ENCODE data around the gene PDE4D.

The PDE4D gene

DNA sequence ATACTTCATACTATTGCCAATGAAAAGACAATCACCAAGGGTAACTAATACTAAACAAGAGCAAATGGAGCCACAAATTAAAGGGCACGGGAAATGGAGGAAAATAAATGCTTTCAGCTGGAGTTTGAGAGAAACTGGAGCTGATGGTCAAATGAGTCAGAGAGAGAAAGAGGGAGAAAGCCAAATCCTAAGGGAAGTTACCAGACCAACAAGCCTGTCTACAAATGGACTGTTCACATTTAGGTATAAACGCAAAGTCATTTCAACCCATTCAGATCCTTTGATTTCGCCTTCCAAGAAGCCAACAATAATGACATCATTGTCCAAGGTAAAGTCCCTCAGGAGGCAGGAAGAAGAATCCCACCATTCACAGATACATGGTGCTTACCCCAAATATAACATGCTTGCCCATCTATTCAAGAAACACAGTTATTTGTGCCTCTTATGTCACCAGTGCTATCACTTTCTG is 958.9 kb downstream of the PDE4D start:
- no peak for FAIRE-seq

DNA sequence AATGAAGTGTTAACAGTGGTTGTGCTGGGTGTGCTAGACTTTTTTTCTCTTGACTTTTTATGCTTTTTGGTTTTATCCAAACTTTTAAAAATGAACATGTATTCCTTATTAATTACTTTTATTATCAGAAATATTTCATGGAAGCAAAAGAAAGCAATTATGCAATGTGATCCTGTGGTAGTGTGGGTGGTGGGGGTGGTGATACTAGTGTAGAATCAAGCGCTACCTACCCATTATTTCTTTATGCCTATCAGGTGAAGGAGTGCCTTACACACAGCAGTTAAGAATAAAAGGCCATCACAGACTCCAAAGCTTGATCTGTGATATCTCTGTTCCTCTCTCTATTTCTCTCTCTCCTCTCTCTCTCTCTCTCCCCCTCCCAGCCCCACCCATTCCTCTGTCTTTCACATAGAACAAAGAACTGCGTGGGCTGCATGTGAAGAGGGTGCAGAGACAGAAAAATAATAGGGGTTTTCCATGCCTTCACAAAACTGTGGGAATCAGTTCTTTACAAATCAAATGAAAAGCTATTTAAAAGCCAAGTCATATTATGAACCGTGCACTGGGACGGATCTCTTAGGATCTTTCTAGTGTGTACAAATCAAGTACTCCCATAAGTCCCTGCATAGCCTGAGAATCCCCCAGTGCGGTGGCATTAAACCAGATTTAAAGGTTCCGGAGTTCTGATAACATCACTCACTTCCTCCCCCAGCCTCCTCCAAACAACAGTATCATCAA is 959.5 kb downstream of the PDE4D start:
- no peak for FAIRE-seq

DNA sequence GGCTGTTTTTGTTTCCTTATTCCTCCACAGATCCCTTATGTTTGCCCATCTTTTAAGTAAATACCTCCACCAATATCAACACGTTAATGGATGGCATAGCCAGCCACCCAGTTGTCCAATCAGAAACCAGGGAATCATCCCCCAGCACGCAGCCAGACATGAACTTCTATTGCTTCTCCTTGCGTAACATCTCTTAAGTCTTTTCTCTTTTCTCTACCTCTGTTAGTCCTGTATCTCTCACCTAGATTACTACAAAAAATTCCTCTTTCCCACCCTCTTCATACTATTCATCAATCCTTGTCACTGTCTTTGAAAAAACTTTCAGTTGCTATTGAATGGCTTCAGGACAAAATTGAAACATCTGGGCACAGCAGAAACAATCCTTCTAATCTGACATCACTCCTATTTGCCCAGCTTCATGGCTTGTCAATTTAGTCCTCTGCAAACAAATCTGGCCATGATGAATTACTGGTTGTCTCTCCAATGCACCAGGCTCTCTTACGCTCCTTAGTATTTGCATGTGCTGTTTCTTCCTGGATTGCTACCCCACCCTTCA is 961.4 kb downstream of the PDE4D start:
- no peak for FAIRE-seq

DNA sequence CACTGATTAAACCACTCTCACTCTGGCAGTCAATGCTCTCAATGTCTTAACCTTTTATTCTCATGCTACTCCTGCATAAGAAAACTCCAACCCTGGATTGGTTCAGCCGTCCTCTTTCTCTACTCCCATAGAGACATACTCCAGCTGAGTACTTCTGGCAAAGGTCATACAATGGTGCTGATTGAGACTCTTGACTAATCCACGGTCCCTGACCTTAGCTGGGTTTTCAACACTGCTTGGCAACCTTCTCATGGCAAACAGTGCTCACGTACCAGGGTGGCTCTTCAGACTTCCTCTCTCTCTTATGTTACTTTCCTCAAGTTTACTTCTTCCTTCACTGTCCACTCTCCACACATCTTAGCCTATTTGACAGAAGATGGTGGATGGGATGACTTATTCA is 963.0 kb downstream of the PDE4D start:
- FAIRE-seq = no peak

DNA sequence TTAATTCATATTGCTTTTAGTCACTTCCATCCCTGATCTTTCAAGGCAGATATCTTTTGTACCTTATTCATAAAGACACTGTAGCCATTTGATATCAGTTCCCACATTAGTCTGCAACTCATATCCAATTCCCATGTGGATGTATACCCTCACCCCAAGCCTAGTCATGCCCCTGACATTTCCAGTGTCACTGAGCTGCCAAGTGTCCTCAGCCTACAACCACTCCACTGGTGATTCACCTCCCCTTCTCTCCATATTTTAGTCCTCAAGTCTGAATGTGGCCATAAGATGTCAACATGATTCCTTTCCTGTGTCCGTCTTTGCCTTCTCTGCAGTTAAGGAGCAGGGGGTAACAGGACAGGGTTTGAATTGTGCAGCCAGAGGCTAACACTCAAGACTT is 963.8 kb downstream of the PDE4D start:
- FAIRE-seq = no peak

DNA sequence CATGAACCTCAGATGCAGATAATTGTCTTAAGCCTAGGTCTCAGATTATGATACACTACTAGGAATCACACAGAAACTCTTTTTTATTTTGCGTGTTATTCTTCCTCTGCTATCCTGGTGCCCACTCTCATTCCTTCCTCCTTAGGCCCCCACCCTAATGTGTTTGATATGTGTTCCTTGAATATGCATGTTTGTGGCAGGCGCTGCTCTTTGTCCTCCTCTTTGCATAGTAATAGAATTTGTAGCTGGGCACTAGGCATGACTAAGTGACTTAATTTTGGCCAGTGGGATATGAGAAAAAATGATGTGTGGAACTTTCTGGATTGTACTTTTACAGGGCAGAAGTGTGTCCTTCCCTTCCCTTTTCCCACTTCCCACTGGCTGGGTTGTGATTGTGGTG is 965.6 kb downstream of the PDE4D start:
- FAIRE-seq = no peak

DNA sequence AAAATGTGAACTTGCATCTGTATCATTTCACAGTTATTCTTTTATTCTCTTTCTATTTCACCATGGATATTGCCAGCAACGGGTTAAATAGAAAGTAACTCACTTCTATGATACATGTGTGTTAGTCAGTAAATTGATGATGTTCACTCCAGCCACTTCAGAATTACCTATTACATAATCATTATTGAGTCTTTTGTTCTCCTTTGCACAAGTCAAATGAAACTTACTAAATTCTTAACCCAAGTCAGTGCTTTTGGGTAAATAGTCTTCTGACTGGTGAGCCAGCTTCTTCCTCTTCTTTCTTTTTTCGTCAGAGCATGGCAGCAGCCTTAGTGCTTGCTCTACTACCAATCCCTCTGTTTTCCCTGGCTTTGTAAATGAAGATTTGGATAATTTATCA is 966.3 kb downstream of the PDE4D start:
- FAIRE-seq = no peak

DNA sequence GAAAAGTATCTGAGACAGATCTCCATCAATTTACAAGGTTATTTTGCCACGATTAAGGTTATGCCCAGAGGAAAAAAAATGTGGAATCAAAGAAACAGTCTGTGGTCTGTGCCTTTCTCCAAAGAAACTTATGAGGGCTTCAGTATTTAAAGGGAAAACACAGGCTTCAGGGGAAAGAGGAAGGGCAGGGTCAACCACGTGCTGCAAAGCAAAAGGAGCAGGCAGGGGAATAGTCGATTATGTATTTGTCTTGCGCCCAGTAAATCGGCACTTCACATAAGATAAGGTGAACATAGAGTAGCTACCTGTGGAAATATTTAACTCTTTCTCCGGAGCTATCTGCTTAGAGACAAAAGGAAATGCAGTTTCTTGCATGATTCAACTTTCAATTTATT is 967.0 kb downstream of the PDE4D start:
- no peak for FAIRE-seq

DNA sequence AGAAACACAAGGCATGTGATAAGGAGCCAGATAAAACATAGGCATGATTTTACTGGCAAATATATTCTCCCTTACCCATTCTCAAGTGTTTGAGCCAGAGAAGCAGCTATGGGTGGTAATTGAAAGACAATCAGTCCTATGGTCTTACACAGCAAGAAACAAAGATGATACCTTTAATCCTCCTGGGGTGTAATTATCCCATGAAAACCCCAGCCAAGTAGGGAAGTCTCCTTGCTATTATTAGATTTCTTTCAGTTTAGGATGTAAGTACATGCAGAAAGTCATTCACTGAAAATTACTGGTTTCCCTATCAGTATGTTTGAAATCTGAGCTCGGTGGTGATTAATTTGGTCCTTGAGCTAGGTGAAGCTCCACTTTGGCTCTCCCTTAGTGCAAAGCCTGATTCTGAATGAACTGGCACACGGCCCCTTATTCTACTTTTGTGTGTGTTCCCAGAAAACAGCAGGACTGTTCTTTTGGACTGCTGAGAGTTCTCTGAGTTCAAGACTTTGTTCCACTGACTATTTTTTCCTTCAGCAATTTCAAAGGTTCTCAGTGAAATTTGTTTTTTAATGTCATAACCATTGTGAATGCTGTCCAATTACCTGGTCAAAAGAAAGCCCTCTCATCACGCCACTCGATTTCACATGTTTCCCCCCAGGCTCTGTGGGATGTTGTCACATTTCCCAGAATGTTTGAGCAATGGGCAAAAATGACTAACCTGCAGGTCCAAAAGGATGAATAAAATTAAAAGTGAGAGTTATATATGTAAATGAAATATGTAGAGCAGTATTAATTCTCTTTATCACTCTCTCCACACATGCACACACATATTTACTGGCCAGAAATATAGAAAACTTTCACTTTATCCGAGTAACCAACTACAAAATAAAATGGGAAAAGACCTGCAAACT is 967.6 kb downstream of the PDE4D start:
- no peak for FAIRE-seq

DNA sequence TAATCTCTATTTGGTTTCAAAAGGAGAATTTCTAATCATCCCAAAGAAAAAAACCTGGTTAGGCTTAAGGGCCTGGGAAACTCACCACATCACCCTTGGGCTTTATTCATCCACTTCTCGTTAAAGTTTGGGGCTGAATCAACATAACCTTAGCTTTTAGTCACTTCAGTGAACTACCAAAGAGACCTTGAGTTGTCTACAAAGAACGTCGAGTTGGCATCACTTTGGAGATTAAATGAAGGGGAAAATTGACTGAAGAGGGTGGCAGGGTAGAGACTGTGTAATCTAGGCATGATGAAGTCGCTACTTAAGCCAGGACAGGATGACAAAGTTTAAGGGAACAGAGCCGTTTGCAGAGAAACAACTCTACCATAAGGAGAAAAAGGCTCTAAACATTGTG is 969.2 kb downstream of the PDE4D start:
- FAIRE-seq = no peak

DNA sequence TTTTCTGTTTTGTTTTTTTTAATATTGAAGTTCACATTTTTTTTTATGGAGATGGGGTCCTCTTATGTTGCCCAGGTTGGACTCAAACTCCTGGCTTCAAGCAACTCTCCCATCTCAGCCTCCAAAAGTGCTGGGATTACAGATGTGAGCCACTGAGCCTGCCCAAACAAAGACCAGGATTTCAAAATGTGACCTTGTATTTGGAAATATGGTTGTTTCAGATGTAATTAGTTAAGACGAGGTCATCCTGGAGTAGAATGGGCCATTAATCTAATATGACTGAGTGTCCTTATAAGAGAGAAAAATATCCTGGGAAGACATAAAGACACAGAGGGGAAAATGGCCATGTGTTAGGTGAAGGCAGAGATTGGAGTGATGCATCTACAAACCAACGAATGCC is 970.2 kb downstream of the PDE4D start:
- no peak for FAIRE-seq

DNA sequence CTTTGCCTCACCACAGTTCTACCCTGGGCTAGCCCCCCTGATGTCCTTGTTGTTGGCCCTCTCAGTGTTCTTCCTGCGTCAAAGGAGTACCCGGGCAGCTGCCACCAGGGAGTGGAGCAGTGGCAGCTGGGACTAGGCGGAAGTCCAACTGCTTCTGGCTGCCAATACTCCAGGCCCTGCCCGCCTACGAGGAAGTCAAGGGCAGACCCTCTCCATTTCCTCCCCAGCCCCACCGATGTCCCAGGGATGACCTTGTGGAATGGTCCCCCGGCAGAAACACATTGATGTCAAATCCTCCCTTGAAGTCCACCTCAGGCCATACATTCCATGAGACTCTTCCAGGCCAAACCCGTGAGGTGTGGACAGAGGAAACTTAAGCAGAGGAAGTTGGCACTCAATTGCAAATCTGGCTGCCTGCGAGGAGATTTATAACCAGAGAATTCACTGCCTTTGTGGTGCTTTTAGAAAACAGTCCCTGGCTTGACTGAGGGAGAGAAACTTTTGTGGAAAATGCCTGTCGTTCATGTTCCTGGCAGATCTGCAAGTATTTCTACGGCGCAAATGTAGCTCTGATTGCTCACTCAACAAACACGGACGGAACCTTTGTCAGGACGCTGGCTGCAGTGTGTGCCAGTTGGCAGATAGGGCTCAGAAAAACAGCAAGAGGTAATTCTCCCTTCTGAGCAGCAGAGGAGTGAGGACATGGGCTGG is 970.9 kb downstream of the PDE4D start:
- no peak for FAIRE-seq

DNA sequence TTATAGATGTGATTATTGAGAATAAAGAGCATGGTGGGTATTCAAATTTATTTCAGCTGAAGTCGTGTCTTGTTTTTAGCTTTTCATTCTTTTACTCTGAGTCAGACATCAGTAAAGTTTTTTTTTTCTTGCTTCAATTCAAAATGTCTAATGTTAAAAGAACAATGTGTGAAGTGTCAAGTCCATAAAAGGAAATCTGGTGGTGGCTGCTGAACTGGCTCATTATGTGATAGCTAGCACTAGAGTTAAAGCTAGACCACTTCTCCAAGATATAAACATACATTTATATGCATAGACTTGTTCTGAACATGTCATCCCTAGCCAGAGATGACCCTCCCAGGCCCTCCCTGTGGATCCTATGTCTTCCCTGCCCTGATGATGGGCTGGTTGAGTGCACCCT is 972.4 kb downstream of the PDE4D start:
- FAIRE-seq = no peak

DNA sequence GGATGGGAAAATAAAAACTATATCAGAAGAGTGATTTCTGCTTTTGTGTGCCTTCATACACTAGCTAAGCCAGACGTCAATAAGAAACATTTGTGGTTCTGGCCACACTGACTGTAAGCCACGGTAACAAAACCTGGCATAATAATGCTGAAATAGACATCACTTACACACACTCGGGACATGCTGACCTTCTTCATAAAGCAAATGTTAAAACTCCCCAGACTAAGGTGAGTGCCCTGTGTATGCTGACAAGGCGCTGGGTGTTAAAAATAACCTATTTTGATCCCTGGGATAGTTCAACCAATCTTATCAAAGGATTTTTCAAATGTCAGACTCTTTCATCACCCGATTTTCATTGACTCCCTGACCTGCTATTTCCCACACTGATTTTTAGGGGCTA is 973.7 kb downstream of the PDE4D start:
- FAIRE-seq = no peak
